Measurements from ENCODE around the gene BRD4.

BRD4 gene

DNA sequence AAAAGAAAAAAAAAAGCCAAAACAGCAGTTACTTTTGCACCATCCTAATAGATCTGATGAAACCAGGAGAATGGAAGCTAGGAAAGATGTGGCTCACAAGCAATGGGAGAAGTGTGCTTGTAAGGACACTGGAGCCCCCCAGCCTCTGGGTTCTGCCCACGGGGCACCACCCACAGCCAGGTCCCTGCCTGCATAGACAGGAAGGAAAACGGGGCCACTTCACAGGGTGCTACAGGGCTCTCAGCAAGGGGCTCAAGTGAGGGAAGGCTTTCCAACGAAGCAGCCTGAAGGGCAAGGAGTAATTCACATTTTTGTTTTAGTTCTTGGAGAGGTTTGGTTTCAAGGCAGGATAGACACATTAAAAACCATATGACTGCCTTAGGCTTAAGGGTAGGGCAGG lies 42.7 kb downstream of the BRD4 start:
- no peak for DNase-seq (ENCODE audit: low read depth in 2 of 2)

DNA sequence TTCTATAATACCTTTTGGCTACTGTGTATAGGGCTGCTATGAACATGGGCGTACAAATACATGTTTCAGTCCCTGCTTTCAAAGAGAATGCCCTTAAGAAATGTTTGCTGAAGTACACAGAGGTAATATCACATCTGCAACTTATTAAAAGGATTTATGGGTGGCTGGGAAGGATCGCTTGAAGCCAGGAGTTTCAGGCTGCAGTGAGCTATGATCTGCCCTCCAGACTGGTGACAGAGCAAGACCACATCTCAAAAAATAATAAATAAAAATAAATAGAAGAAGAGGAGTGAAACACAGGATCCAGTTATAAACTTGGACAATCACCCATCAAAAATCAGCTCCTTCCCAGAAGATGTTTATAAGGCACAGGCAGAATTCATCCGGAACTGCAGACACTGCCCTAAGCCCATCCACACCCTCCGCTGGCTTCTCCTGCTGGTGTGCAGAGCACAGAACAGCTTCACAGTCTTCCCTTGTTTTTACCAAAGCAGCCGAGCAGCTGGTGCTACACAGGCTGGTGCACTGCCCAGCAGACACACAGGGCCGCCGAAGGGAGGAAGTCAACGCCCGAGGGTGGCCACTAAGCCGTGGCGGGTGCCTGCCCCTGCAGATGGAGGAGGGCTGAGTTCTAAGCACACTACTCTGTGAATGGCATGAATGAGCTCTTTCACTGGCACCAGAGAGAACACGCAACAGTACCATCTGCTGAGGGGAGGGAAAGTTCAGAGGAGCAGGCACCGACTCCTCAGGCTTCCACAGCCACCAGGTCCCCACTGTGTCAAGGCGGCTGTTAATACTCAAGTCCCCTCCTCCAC lies 44.0 kb downstream of the BRD4 start:
- no peak for DNase-seq (ENCODE audit: low read depth in 2 of 2)

DNA sequence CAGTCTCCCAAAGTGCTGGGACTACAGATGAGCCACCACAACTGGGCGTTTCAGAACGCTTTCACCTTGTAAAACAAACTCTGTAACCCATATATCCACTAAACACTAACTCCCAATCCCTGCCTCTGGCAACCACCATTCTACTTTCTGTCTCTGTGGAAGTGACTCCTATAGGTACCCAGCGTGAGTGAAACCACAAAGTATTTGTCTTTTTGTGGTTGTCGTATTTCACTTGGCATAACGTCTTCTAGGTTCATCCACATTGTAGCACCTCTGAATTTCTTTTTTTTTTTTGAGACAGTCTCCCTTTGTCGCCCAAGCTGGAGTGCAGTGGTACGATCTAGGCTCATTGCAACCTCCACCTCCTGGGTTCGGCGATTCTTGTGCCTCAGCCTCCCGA lies 44.8 kb downstream of the BRD4 start:
- DNase-seq (ENCODE audit: low read depth in 2 of 2) = no peak

DNA sequence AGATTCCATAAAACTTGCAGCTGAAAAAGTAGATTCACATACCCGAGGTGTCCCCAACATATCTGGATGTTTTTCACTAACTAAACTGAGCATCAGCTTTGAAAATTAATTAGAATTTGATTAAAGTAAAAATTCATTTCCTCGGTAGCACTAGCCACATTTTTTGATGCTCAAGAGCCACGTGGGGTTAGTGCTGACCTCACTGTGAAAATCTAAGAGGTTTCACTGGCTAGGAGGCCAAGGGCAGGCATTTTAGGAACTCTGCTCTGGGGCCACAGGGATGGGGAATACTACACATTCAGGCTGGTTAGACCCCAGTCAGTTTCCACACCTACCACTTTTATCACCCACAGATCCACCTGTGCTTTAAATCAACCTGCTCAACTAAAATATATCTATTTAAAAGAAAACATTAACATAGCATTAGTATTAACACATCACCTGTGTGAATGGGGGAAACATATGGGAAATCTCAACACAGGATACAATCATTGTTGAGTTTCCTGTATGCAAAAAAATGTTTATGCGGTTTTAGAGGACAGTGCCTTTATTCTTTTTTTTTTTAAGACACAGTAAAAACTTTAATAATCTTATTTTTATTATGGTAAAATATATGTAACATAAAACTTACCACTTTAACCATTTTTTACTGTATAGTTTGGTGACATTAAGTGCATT lies 45.5 kb downstream of the BRD4 start:
- no peak for DNase-seq (ENCODE audit: low read depth in 2 of 2)

DNA sequence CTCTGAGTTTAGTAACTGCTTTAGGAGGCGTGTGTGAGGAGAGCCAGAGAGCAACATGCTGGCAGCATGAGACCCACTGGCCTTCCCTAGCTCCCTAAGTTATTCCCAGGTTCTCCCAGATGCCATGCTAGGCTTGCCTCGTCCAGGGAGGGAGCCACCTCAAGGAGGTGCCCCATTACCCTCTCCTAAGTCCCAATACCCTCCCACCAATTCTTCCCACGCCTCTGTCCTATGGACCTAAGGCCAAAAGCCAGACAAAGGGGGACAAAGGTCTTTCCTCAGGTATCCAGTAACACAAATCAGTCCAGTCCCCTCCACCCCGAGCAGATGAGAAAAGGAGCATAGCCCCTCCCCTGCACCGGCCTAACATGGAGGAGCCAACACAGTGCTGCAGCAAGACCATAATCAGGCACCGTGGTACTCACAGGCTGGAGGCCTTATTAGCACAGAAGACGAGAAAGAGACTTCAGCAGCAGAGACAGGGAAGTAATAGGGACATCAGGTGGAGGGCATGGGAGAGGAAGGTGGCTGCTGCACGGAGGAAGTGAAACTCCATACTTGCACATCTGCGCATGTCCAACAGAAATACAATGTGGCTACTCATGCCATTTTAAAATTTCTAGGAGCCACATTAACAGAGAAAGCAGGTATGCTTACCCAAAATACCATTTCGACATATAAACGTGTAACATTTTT lies 46.3 kb downstream of the BRD4 start:
- no peak for DNase-seq (ENCODE audit: low read depth in 2 of 2)

DNA sequence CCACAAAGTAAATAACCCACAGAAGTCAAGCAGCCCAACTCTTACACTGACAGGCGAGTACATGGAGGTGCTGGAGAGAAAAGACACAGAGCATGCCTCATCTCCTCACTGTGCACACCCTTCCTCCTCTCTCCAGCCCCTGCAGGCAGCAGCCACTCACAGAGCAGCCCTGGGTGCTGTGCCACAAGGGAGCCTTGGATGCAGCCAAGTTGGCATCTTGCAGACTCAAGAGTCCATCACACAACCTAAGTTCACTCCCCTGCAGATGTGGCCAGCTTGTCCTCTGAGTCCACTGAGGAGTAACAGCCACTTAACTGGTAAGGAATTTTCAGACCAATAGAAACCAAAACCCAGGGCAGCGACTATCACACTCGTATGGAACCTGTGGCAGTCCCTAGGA lies 47.4 kb downstream of the BRD4 start:
- no peak for DNase-seq (ENCODE audit: low read depth in 2 of 2)

DNA sequence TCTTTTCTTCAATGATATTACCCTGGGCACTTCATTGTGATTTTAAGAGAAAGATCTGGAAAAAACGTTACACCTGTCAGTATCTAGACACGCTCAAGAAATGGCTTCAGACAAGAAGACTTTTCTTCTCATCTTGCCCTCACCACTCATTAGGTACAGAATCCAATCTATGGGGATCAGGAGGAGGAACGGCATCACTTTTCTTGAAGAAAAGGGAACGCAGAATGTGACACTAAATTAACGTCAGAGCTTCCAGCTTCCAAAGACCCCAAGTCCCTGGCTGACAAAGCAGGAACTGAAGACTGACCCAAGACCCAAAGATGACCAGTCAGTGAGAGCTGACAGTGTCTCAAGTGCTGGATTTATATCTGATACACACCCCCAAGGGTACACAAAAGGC lies 48.2 kb downstream of the BRD4 start:
- DNase-seq (ENCODE audit: low read depth in 2 of 2) = no peak

DNA sequence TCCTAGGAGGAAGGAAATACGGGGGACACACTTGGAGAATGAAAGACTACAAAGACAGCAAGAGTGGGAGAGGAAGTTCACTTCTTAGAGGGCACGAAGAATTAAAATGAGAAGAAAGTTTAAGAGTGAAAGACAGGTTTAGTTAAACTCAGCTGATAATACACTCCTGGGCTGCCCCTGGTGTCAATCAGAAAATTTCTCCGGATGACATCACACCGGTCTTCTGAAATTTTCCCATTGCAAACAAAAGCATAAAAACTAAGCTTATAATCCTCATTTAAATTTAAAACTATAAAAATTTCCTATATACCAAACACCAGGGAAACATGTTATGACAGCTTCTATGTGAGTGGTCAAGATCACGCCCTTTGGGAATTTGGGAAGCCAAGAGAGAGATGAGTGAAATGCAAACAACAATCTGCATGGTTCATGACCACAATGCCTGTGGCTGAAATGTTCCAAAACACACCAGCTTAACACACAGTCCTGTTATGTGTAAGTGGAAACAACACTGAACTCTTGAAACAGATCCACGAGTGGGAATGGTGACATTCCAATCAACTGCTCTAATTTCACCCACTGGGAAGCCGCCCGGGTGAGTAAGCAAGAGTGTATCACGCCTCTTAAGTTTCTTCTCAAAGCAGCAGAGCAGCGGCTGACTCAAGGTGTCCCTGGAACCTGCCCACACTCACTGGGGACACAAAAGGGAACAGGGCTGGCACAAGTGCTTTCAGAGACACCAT lies 49.0 kb downstream of the BRD4 start:
- no peak for DNase-seq (ENCODE audit: low read depth in 2 of 2)

DNA sequence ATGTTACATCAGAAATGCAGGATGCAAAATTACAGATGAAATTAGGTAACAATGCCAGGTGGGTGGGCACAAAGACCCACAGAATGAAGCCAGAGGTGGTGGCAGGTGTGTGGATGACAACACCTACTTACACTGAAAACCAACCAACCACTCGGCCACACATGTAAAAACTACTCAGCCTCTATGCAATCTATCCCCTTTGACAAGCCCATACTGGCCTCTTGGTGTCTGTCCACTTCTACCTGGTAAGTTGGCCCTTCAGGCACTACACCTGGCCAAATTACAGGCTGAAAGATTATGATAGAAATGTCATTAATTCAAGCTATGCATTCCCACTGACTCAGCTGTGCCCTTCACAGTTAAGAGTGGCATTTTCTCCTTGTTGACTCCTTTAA lies 50.0 kb downstream of the BRD4 start:
- DNase-seq (ENCODE audit: low read depth in 2 of 2) = no peak

DNA sequence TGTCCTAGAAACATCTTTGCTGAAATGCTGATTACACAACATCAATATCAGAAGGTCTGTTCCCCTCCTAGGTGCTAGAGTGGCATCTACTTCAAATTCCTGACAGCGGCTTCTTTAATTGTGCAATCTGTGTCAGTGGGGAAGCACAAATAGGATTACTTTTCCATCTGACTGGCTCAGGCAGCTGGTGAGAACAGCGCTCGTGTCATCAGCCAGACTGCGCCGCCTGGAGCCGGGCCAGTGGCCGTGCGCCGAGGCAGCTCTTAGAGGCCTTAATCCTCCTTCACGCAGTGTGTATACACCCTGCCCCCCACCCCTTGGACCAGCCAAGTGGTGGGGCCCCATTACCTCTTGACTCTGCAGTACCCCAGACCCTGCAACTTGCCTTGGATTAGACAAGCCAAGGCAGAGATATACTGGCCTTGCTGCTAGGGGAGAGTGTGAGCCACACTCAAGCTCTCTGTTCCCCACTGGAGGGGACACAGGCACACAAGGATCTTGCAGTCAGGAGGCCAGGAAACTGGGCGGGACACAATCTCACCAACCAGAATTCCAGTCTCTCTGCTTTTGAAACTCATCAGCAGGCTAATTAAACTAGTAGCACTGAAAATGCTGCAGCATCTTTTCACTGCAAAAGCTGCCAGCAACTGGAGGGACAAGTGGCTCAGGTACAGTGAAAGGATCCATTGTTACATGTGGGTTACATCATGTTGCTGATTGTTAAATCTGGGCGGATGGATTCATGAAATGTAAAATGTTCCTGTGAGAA lies 51.2 kb downstream of the BRD4 start:
- no peak for DNase-seq (ENCODE audit: low read depth in 2 of 2)

DNA sequence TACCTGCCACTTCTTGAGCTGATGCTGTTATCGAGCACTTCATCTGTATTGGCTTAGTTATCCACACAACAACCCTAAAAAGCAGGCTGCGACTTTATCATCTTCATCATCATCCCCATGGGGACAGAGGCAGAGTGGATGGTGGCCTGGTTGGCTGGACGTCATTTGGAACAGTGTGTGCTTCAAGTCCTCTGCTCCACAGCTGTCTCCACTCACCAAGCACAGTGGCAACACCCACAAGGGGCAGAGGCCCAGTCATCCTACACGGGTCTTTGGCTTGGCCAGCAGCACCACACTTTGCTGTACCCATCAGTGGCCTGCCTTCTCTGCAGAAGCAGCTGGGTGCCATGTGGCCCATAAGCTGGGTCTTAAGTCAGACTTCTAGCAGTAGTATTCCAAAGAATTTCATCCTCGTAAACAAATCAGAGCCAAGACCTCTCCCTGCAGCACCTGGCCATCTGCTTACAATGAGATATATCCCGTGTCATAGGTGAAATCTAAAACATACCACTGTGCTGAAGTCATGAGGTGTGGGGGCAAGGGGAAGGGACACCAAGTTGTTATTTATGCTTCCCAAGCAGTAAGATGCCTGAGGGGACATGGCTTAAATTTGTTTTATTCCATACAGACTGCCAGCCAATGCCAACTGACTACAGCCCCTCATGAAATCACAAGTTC lies 52.2 kb downstream of the BRD4 start:
- DNase-seq (ENCODE audit: low read depth in 2 of 2) = no peak

DNA sequence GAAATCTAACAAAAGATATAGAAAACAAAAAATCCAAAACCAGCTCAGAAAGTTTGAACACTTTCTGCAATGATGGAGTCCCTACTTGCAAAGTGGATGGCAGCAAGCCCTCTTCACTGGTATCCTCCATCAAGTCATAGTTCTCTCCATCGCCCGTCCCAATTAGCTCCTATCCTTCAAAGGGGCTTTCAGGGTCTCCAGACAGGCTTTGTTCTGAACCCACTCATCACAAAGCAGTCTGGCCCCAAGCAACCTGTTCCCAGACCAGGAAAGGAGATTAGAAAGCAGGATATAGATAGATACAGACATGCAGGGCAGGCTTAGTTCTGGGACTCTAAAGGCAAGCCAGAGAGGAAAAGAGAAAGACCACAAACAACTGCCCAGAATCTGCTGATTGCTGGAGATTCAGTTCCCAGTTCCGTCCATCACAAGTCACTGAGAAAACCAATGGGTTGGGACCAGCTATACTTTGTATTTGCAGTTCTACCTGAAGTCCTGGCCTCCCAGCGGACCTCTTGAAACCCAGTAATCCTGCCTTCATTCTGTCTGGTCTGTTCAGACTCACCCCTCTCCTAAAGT lies 52.9 kb downstream of the BRD4 start:
- DNase-seq (ENCODE audit: low read depth in 2 of 2) = no peak

DNA sequence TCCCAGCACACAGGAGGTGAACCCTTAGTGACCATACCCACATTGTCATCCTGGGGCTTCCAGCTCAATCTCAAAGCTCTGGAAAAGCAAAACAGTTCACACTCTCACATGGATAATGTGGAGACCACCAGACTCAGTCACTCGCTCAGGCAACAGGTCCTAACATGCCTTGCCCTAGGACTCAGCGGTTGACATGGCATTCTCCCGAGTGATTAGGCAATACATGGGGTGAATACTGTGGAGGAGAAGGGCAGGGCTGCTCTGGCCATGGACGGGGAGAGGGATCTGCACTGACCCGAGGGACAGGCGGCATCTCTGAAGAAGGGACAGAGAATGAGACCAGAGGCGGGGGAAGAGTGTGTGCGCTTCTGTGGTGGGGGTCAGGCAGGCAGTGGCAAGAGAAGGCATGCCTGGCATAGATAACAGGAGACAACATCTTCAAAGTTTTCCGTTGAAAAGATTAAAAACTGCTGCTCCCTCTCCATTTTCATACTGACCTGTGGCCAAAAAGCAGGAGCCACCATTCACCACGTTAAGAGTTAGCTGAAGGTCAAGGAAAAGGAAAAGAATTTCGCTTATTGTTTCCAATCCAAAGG lies 55.6 kb downstream of the BRD4 start:
- DNase-seq (ENCODE audit: low read depth in 2 of 2) = no peak

DNA sequence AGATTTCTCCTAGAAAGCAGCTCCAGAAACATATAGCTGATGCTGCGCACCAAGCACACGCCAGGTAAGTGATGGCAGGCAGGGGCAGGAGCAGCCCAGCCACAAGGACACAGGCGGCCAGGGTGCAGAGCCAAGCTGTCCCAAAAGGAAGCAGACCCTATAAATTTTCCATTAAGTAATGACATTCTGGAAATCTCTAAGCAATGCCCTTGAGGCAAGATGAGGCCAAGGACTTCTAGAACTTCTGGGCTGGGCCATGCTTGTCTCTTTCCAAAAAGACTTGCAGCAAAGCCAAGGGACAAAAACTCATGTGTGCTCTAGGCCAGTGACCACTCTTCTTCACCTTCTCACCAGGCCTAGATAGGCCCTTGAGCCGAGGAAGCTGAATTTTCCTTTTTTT lies 57.9 kb downstream of the BRD4 start:
- no peak for DNase-seq (ENCODE audit: low read depth in 2 of 2)

DNA sequence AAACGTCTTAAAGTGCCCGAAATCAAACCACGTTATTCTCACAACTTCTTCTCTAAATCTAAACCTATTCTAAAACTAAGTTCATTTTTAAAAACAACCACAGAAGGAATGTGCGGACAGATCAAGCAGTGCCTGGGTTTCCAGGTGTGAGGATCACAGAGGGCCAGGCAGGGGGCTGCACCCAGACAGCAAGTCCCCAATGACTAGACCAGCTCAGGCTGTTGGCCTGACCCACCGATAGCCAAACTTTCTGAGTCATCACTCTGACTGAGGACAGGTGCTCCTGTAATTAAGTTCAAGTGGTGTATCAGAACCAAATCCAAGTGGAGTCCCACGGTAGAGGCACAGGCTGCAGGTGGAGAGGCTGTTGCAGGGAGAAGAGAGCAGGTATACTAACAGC lies 62.5 kb downstream of the BRD4 start:
- no peak for DNase-seq (ENCODE audit: low read depth in 2 of 2)

DNA sequence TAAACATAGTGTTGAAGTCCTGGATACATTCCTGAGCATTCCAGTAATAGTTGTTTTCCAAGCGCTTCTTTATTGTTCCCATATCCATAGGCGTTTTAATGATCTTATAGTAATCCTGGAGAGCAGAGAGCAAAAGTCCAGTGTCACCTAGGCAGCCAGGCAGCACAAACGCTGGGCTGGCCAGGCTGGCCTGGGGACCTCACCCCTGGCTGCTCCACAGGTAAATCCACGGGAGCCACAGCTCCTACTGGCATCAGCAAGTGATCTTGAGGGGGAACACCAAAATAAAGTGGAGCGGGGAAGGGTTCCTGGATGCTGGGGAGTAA lies 63.4 kb downstream of the BRD4 start:
- no peak for DNase-seq (ENCODE audit: low read depth in 2 of 2)

DNA sequence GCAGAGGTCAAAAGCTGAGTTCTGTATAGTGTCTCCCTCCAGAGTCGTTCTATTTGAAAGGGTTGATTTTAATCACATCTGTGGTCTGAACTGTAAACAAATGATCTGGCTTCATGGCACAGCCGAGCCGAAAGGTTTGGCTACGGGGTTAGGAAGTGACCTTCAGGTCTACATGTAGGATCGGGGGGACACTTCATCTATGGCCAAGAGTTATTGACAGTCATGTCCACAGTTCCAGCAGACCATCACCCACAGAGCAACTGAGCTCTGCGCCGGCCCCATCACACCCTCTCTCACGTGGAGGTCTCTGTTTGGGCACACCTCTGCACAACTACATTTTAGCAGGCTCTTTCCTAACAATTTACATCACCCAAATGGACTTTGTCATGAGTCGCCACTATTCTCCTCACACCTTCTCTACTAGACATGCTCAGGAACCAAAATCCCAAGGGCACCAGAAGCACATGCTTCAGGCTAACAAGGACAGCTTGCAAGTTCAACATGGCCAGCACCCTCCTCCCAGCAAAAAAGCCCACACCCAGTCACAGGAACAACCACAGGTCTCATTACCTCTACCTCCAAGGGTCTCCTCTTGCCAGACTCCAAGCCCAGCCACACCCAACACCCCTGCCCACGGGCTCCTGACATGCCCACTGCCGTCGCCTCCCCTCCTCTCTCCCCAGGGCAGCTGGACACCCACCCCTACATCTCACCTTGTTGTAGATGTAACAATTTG lies 64.0 kb downstream of the BRD4 start:
- no peak for DNase-seq (ENCODE audit: low read depth in 2 of 2)

DNA sequence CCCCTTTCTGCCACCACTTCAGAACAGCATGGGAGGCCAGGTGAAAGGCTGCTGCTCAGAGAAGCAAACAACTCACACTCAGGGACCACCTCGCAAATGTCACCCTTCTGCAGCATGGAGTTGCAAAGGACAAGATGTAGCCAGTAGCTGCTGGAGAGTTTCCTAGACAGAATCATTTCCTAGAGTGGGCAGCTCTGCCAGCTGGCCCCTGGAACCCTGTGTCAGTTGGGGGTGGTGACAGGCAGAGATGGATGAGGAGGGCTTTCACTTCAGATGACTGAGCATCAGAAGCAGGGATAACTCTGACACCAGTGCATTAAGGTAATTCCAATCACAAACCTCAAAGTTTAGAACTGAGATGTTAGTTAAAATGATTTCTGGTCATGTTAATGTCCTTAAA lies 65.7 kb downstream of the BRD4 start:
- no peak for DNase-seq (ENCODE audit: low read depth in 2 of 2)

DNA sequence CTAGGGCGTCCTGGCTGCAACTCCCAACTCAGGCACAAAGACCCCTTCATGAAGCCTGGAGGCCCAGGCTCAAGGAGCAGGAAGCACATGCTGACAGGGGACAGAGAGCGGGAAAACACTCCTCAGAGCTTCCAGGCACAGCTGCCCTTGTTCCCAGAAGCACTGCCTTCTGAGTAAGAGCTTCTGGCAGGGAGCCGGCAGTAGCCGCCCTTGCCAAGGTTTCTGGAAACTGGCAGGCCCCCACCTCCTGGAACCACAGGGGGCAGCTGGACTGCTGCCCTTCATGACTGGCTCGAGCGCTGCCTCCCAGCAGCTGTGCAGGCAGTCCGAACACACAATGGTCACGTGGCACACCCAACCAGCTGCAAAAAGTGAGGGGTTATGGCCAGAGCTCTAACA lies 66.5 kb downstream of the BRD4 start:
- DNase-seq (ENCODE audit: low read depth in 2 of 2) = no peak
